ENCODE data around the gene MARCHF2. TPM values are rescaled to one million over a fixed set of nuclear protein-coding genes. Genes with fewer than 3 reads are reported as not detected.

The MARCHF2 gene, protein sequence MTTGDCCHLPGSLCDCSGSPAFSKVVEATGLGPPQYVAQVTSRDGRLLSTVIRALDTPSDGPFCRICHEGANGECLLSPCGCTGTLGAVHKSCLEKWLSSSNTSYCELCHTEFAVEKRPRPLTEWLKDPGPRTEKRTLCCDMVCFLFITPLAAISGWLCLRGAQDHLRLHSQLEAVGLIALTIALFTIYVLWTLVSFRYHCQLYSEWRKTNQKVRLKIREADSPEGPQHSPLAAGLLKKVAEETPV
- total RNA-seq = 54.2 and 58.0 TPM in 2 replicates

DNA sequence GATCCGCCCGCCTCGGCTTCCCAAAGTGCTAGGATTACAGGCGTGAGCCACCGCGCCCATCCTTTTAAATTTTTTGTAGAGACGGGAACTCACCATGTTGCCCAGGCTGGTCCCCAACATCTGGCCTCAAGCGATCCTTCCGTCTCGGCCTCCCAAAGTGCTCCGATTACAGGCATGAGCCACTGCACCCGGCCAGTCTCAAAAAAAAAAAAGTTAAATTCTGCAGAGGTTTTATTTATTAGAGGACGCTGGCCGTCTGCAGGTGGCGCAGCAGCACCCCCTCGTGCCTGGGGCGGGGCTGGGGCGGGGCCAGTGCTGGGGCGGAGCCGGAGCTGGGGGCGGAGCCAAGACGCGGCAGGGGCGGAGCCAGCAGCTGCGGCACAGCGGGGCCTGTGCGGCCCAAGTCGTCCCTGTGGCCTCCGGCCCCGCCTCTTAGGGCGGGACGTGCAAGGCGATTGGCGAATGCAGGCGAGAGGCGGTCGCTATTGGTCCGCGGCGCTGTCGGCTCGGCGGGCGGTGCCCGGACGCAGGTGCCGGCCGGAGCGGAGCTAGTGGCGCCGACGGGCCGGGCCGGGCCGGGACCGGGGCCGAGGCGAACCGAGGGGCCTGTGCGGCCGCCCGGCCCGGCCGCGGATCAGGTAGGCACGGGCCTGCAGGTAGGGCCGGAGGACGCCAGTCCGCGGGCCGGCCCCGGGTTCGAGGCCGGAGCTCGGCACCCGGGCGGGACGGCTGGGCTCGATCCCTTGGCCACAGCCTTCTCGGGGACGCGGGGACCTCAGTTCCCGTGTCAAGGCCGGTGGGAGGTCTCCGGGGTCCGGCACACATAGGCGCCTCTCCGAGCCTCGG lies at the start of gene MARCHF2:
Gene MARCHF2 (plus strand): TSS at position 523 of the 846 bp plus-strand sequence. CDS start 8,536 bp downstream, outside the sequence.

DNA sequence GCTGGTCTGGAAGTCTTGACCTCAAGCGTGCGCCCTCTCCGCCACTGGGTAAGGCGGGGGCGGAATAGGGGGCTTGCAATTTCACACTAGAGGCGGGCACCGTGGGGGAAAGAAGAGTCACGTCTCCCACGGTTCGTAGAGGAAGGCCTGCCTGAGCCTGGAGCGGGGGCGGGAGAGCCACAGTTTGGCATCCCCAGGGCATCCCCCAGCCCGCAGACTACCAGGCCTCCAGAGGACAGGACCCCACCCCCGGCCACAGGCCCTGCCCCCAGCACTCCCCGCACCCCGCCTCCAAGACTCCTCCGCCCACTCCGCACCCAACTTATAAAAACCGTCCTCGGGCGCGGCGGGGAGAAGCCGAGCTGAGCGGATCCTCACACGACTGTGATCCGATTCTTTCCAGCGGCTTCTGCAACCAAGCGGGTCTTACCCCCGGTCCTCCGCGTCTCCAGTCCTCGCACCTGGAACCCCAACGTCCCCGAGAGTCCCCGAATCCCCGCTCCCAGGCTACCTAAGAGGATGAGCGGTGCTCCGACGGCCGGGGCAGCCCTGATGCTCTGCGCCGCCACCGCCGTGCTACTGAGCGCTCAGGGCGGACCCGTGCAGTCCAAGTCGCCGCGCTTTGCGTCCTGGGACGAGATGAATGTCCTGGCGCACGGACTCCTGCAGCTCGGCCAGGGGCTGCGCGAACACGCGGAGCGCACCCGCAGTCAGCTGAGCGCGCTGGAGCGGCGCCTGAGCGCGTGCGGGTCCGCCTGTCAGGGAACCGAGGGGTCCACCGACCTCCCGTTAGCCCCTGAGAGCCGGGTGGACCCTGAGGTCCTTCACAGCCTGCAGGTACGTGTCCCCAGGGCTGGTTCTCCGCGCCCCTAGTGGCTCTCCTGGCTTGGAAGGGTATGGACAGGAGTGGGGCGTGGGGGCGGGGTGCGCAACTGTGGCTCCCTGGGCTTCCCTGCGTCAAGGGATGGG lies 49.0 kb upstream of the MARCHF2 start, which contains the start of gene ANGPTL4:
Gene ANGPTL4 (plus strand): TSS at position 353 of the 969 bp plus-strand sequence. CDS start 167 bp downstream, at position 520.

GRCh38 chr19:8389891-8390616 lies 23.1 kb upstream of the MARCHF2 start, which contains the start of gene RAB11B:
Gene RAB11B, plus strand, starts transcription at chr19:8390360. Its CDS starts 57 bp downstream, at chr19:8390417.

GRCh38 chr19:8444677-8445487 lies 31.8 kb downstream of the MARCHF2 start, which contains the start of gene HNRNPM:
Gene HNRNPM, plus strand, starts transcription at chr19:8444975. Its CDS starts 24 bp downstream, at chr19:8444999.

Other genes starting within 250 kb of the MARCHF2 start
- 1.4 and 10.6 TPM in 2 replicates for gene CERS4, start 203.9 kb upstream of the MARCHF2 start, total RNA-seq
- gene CD320, start 104.9 kb upstream of the MARCHF2 start, total RNA-seq = 10.7 and 22.9 TPM in 2 replicates
- 26.0 and 27.7 TPM in 2 replicates for gene NDUFA7, start 91.9 kb upstream of the MARCHF2 start, total RNA-seq
- gene RPS28, start 91.8 kb upstream of the MARCHF2 start, total RNA-seq = 489 and 799 TPM in 2 replicates
- gene KANK3, start 70.0 kb upstream of the MARCHF2 start, total RNA-seq = 0.16 and 0.26 TPM in 2 replicates
- 1.7 and 3.0 TPM in 2 replicates for gene ANGPTL4, start 49.1 kb upstream of the MARCHF2 start, total RNA-seq
- gene RAB11B, start 22.9 kb upstream of the MARCHF2 start, total RNA-seq = 73.1 and 78.3 TPM in 2 replicates
- 52.8 and 55.5 TPM in 2 replicates for gene HNRNPM, start 31.7 kb downstream of the MARCHF2 start, total RNA-seq
- 0.16 TPM in 1 of 2 replicates, not detected in the other for gene PRAM1, start 89.3 kb downstream of the MARCHF2 start, total RNA-seq
- gene ZNF414, start 100.9 kb downstream of the MARCHF2 start, total RNA-seq = 2.2 and 4.7 TPM in 2 replicates
- 0.34 and 0.47 TPM in 2 replicates for gene MYO1F, start 164.1 kb downstream of the MARCHF2 start, total RNA-seq
- 6.8 and 8.1 TPM in 2 replicates for gene ADAMTS10, start 197.4 kb downstream of the MARCHF2 start, total RNA-seq
- not detected in 2 replicates for gene NFILZ, start 217.3 kb downstream of the MARCHF2 start, total RNA-seq